Neural cell (in vitro differentiated cells): ENCODE measurements around the gene FIBCD1. TPM values are rescaled to one million over a fixed set of nuclear protein-coding genes. Genes with fewer than 3 reads are reported as not detected.

Experiments
- H2AFZ ChIP-seq: fragments of 200-600, 300-800 bp; sonication (generic), shearing (Covaris generic); 2 replicates; pipeline ENCODE4 v1.6.0; 2014; ENCODE audit warnings: low read depth, mild to moderate bottlenecking, antibody characterized with exemption, low read length, moderate library complexity
- H3F3A ChIP-seq: fragments of 200-600 bp; shearing (Covaris generic); 2 replicates; pipeline ENCODE4 v1.6.1; 2016; ENCODE audit warnings: mild to moderate bottlenecking, moderate library complexity, mixed read lengths, antibody characterized with exemption, low read length; ENCODE audit not compliant: insufficient read depth, poor library complexity, severe bottlenecking
- H3K27ac ChIP-seq: fragments of 200-600, 300-800 bp; sonication (generic), shearing (Covaris generic); 2 replicates; pipeline ENCODE4 v1.5.1; 2014; ENCODE audit warnings: mild to moderate bottlenecking, low read length, moderate library complexity
- H3K27me3 ChIP-seq: fragments of 300-800, 200-600 bp; sonication (generic), shearing (Covaris generic); 2 replicates; pipeline ENCODE4 v1.6.0; 2014; ENCODE audit warnings: mild to moderate bottlenecking, low read depth, low read length, moderate library complexity; ENCODE audit not compliant: insufficient read depth
- H3K36me3 ChIP-seq: fragments of 300-800, 200-600 bp; sonication (generic), shearing (Covaris generic); 2 replicates; pipeline ENCODE4 v1.5.1; 2014; ENCODE audit warnings: mild to moderate bottlenecking, antibody characterized with exemption, low read length, moderate library complexity; ENCODE audit not compliant: insufficient read depth
- H3K4me2 ChIP-seq: fragments of 300-800, 200-600 bp; sonication (generic), shearing (Covaris generic); 2 replicates; pipeline ENCODE4 v1.6.0; 2014; ENCODE audit warnings: mild to moderate bottlenecking, low read length
- H3K4me3 ChIP-seq: fragments of 300-800, 200-600 bp; sonication (generic), shearing (Covaris generic); 2 replicates; pipeline ENCODE4 v1.5.1; 2014; ENCODE audit warnings: mild to moderate bottlenecking, low read length, moderate library complexity
- H3K79me2 ChIP-seq: fragments of 200-600 bp; shearing (Covaris generic); replicated peaks from 2 replicates; pipeline ENCODE4 v1.6.0; 2014; ENCODE audit warnings: mild to moderate bottlenecking, low read length, moderate library complexity; ENCODE audit not compliant: insufficient read depth
- H3K9ac ChIP-seq: fragments of 300-800, 200-600 bp; sonication (generic), shearing (Covaris generic); 2 replicates; pipeline ENCODE4 v1.6.1; 2016; ENCODE audit warnings: mild to moderate bottlenecking, low read length, mixed read lengths
- H3K9me2 ChIP-seq: fragments of 200-600 bp; shearing (Covaris generic); 2 replicates; pipeline ENCODE4 v1.6.1; 2016; ENCODE audit warnings: mild to moderate bottlenecking, low read length, mixed read lengths; ENCODE audit not compliant: insufficient read depth
- H3K9me3 ChIP-seq: fragments of 200-600, 300-800 bp; sonication (generic), shearing (Covaris generic); 2 replicates; pipeline ENCODE4 v1.6.1; 2016; ENCODE audit warnings: mild to moderate bottlenecking, mixed run types, low read length, moderate library complexity, mixed read lengths
- H4K20me1 ChIP-seq: fragments of 200-600 bp; shearing (Covaris generic); 2 replicates; pipeline ENCODE4 v1.6.1; 2016; ENCODE audit warnings: mild to moderate bottlenecking, mixed run types; ENCODE audit not compliant: insufficient read depth
- CTCF ChIP-seq: fragments of 450-650 bp; IDR thresholded peaks from 2 replicates; pipeline ENCODE4 v1.5.1; 2014; ENCODE audit warnings: antibody characterized with exemption, mild to moderate bottlenecking, moderate library complexity; ENCODE audit not compliant: poor library complexity, severe bottlenecking
- EP300 ChIP-seq: fragments of 450-650 bp; conservative IDR thresholded peaks from 2 replicates; pipeline ENCODE4 v1.6.1; 2014; ENCODE audit warnings: antibody characterized with exemption, mild to moderate bottlenecking, moderate library complexity; ENCODE audit not compliant: poor library complexity, severe bottlenecking
- EZH2 ChIP-seq: fragments of 200-600, 300-800 bp; shearing (Covaris generic), sonication (generic); IDR thresholded peaks from 2 replicates; pipeline ENCODE4 v1.6.1; 2014; ENCODE audit warnings: antibody characterized with exemption, low read length, borderline replicate concordance, mild to moderate bottlenecking; ENCODE audit not compliant: insufficient read depth, poor library complexity, severe bottlenecking
- MXI1 ChIP-seq: fragments of 450-650 bp; conservative IDR thresholded peaks from 2 replicates; pipeline ENCODE4 v1.6.1; 2014; ENCODE audit warnings: antibody characterized with exemption, mild to moderate bottlenecking; ENCODE audit not compliant: poor library complexity, severe bottlenecking
- POLR2AphosphoS5 ChIP-seq: IDR thresholded peaks from 2 replicates; pipeline ENCODE4 v1.6.1; 2012
- RAD21 ChIP-seq: fragments of 450-650 bp; conservative IDR thresholded peaks from 2 replicates; pipeline ENCODE4 v1.6.1; 2014; ENCODE audit warnings: antibody characterized with exemption, mild to moderate bottlenecking, moderate library complexity
- REST ChIP-seq: IDR thresholded peaks from 2 replicates; pipeline ENCODE4 v1.6.1; 2012; ENCODE audit warnings: borderline replicate concordance
- SMC3 ChIP-seq: fragments of 450-650 bp; conservative IDR thresholded peaks from 2 replicates; pipeline ENCODE4 v1.6.1; 2014; ENCODE audit warnings: antibody characterized with exemption, mild to moderate bottlenecking, moderate library complexity; ENCODE audit not compliant: poor library complexity
- TAF1 ChIP-seq: IDR thresholded peaks from 2 replicates; pipeline ENCODE4 v1.6.1; 2012; ENCODE audit warnings: low read depth
- polyA plus RNA-seq: library from polyadenylated mRNA; depleted of rRNA; stranded (reverse); fragments of >200 nt; gene quantifications from 2 replicates; pipeline ENCODE4 v1.2.3, GENCODE V29; 2014

Gene FIBCD1
- polyA plus RNA-seq, 1 donor from 2014 or later: 2.7 TPM

- Histone ChIP-seq H3F3A (no peaks in the 10 kb centered on the region), H3K27me3 (peaks cover 41% of the 10 kb centered on the region), H3K4me3 (no peak overlapping the region), H2AFZ (no peak overlapping the region), H4K20me1 (no peaks in the 10 kb centered on the region), H3K27ac (no peak overlapping the region), H3K79me2 (no peaks in the 10 kb centered on the region), H3K9ac (no peak overlapping the region), H3K9me2 (no peaks in the 10 kb centered on the region), H3K9me3 (no peaks in the 10 kb centered on the region), H3K4me2 (no peak overlapping the region), H3K36me3 (no peaks in the 10 kb centered on the region)
- TF ChIP-seq TAF1: no peak
- no peak for TF ChIP-seq EP300
- no peak for TF ChIP-seq SMC3
- TF ChIP-seq POLR2AphosphoS5: no peak
- TF ChIP-seq MXI1: no peak
- TF ChIP-seq REST: no peak
- TF ChIP-seq CTCF: no peak
- no peak for TF ChIP-seq EZH2
- TF ChIP-seq RAD21: no peak
Measured at GRCh38 chr9:130942679-130943078, 3.6 kb upstream of the FIBCD1 start.

- no peak overlapping the region for H3K4me3 ChIP-seq
- TF ChIP-seq EP300 (no peak), RAD21 (no peak), MXI1 (no peak), POLR2AphosphoS5 (no peak), CTCF (no peak), TAF1 (no peak), SMC3 (no peak), REST (no peak), EZH2 (no peak)
- peaks cover 47% of the 10 kb centered on the region for H3K27me3 ChIP-seq
Measured at GRCh38 chr9:130942084-130942483, 3.0 kb upstream of the FIBCD1 start.

More at GRCh38 chr9:130942084-130942483, 3.0 kb upstream of the FIBCD1 start:
- Histone ChIP-seq H3K27ac (no peak overlapping the region), H3K4me2 (no peak overlapping the region), H3K79me2 (no peaks in the 10 kb centered on the region), H2AFZ (no peak overlapping the region), H3K9me3 (no peaks in the 10 kb centered on the region), H3F3A (no peaks in the 10 kb centered on the region), H3K9ac (no peak overlapping the region), H3K36me3 (no peaks in the 10 kb centered on the region), H3K9me2 (no peaks in the 10 kb centered on the region), H4K20me1 (no peaks in the 10 kb centered on the region)
